HuH-7 (cell line): ENCODE results near the gene PTPRQ.

Source experiments
- DNase-seq: peaks from one replicate; pipeline ENCODE4 v3.0.0; 2011; ENCODE audit warnings: low spot score

Gene PTPRQ

DNA sequence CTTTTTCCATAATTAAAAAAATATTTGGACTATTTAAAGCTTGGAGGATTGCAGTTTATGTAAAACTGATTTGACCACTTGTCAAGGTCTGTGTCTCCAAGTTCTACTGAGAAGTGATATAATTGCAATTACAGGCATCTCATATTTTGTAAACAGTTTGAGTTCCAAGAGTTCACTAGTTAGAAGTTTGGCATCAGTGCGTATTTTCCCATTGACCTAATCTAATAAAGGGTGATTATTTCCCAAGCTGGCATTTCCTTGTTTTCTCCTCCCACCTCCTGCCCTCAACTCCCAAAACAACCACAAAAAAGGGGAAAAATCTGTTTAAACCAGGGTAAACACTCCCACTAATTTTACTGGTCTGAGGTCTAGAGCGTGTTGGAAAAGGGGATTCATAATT, 260.4 kb downstream of the PTPRQ start:
- DNase-seq: no peak

DNA sequence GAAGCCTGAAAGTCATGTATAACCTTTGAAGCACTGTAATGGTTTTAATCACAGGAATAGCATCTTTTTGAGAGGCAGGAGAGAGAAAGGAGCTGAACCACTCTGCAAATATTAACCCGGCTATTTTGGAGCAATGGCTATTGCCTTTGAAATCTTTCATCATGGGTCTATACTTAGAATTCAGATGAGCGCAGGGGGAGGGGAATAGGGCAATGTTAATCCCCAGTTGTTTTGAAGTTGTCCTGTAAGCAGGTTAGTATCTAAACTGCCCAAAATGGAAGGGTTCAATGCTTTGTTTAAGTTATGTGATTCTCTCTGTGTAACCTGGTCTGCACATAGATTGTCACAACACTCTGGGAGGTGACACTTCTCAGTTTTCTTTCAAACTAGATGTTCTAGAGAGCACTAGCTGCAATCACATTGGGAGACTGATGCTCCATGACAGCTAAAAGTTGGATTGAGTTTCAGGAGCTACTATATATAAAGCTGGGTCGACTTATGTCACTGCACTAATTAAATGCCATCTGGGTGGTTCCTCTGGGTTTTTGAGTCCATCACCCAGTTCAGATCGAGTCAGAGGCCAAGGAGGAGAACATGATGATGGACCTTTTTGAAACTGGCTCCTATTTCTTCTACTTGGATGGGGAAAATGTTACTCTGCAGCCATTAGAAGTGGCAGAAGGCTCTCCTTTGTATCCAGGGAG, 263.2 kb downstream of the PTPRQ start, which contains the start of gene MYF6:
Gene MYF6 (plus strand): TSS at position 509 of the 704 bp plus-strand sequence. CDS start 86 bp downstream, at position 595.
- no peak for DNase-seq

DNA sequence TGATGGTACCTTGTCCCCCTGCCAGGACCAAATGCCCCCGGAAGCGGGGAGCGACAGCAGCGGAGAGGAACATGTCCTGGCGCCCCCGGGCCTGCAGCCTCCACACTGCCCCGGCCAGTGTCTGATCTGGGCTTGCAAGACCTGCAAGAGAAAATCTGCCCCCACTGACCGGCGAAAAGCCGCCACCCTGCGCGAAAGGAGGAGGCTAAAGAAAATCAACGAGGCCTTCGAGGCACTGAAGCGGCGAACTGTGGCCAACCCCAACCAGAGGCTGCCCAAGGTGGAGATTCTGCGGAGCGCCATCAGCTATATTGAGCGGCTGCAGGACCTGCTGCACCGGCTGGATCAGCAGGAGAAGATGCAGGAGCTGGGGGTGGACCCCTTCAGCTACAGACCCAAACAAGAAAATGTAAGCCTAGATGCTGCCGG, 263.8 kb downstream of the PTPRQ start:
- DNase-seq: no peak

DNA sequence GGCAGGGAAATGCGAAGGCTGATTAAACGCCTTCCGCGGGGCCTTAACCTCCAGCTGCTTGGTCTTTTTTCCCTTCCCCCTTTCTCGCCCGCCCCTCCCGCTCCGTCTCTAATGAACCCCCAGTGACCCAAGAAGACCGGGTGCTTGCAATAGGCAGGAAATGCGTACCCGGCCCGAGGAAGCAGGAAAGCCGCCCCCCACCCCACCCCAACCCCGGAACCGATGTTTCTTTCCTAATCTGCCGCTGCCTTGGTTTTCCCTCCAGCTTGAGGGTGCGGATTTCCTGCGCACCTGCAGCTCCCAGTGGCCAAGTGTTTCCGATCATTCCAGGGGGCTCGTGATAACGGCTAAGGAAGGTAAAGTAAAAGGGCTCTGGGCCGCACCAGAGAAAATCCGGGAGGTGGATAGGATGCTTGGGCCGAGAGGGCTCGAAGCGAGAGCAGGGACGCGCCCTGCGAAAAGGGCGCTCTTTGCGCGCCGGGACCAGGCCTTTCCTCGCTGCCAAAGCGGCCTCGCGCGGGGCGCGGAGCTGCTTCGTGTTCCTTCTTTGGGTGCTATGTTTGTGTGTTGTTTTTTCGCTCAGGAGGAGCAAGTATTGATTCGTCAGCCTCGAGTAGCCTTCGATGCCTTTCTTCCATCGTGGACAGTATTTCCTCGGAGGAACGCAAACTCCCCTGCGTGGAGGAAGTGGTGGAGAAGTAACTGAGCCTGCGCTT, 264.4 kb downstream of the PTPRQ start:
- no peak for DNase-seq

DNA sequence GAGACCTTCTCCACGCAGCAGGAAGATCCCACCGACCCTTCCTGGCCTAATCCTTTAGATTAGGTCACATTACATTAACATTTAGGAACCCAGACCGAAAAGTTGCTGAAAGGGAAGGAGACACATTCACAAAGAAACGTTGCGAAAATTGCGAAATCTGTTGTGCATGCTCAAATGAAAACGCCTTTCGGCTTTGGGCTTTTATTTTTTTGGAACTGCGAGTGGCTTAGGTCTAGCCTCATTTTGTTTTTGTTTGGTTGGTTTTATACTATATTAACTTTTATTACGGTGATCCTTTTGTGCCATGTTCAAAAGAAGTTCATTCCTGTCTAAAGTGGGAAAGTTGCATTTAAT, 264.9 kb downstream of the PTPRQ start:
- no peak for DNase-seq

DNA sequence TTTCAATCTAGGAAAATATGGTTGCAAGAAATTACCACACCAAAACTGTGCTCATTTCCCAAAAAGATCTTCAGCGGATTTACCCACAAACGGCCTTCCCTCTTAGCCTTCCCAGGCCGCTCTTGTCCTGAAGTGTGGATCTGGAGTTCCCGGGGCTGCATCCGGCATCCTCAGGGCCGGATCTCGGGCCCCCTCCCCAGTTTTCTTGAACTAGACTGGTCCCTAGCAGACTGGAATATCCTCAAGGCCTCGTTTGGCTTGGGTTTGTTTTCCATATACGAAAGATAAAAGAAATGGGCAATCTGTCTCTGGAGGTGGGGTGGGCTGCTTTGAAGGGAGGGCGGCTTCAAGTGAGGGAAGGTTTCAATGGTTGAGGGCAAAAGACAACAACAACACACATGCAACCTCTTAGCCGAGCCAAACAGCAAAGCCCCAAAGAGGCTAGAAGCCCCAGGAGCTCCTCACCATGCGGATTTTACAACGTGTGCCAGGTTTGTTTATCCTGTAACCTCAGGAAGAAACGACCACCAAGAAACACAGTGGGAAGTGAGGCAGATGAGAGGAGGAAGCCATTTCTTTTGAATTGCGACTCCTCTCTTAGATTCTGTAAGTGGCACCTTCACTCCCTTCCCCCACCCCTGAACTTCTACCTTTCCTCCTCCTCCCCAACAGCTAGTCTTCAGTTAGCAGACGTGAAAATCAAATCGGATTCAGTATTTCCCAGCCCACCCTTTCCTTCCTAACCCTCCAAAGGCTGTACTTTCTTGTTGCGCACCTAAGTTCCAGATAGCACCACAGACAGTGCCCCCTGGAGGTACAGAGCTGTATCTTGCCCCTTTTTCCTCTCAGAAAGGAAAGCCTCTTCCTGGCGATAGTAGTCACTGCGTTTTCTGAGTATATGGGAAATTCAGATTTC, 266.0 kb downstream of the PTPRQ start:
- DNase-seq: peak; percentile 60

DNA sequence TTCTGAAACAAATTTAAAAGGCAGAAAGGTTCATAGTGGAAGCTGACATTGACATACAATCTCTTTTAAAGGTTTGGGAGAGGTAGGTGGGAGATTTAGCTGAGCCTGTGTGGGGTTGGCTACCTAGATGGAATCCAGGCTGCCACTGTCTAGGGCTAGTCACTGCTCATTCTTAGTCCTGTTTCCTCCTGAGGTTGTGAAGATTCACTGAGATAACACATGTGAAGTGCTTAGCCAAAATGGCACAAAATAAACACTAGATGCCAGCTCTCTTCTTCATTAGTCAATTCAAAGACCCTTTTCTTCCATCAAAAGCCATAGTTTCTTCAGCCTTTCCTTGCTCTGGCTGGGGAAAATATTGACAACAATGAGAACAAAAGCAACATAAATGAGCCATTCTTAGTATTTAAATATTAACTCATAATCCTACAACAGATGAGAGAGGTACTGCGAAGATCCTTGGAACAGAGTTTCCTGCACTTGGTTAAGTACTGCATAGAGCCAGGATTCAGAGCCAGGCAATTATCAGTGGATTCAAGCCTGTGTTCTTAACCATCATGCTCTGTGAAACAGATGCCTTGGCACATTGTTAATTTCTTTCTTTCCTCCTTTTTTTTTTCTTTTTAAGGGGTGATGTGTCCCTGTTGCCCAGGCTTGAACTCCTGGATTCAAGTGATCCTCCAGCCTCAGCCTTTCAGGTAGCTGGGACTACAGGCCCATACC, 266.9 kb downstream of the PTPRQ start:
- DNase-seq: no peak

DNA sequence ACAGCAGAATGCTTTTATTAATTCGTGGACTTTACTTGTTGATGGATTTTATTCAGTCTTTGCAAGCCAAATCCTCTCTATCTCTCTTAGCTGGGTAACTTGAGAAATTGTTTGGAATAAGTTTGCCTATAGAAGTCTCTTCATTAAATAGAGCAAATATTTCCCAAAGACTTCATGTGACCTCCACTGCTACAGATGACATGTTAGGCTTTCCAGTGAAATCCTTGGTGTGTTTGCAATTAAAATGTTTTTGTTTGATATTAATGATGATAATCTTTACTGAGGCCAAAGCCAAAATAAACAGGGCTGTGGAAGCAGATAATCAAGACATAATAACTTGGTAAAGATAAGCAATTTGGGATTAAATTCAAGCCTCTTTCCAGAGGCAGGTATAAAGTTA, 267.8 kb downstream of the PTPRQ start:
- no peak for DNase-seq

DNA sequence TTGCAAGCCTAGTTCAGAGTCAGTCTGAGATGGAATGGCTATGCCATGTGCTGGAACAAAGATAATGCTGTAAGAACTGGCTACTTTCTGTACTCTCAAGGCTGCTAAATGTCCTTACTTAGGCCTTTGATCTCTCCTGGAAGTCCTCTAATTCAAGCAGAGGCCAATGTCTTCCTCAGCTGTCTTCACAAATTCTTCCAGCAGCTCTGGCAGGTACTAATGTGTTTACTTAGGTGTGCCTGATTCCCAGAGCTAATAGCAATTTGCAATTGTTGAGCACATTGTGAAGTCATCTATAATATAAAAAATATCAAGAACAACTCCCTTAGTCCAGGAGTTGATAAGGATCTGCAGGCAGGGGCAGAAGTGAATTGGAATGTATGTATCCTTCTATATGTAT, 268.8 kb downstream of the PTPRQ start:
- DNase-seq: no peak

DNA sequence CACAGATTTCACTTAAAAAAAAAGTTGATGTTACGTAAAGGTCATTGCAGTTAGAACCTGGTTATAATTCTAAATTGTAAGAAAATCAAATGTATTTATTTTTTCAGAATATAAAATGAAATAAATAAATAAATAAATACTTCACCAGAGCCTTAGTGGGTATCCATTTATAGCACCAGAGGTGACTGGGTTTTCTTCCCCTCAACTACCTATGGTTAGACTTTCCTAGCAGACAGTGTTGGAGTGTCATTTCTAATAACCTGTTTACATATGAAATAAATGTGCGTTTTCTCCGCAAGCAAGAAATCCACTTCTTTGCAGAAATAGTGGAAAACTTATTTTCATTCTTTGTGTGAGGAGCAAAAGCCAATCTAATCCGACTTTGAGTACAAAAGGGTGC, 269.4 kb downstream of the PTPRQ start:
- DNase-seq: no peak

DNA sequence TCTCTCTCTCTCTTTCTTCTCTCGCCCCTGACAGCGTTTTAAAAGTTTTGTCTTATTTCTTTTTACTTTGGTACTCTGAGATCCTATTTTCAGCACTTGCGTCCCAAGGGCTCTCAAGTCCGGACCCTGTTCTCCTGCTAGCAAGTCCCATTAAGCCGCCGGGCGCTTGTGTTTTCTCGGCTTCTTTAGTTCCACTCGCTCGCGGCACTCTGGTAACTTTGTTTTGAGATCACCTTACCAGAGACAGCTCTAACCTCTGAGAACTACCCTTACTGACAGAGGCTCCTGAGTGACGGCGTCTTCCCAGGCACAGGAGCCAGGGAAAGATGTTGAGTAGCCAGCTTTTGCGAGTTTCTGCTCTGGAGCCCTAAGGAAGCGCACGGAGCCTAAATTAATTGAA, 270.0 kb downstream of the PTPRQ start:
- DNase-seq: no peak

DNA sequence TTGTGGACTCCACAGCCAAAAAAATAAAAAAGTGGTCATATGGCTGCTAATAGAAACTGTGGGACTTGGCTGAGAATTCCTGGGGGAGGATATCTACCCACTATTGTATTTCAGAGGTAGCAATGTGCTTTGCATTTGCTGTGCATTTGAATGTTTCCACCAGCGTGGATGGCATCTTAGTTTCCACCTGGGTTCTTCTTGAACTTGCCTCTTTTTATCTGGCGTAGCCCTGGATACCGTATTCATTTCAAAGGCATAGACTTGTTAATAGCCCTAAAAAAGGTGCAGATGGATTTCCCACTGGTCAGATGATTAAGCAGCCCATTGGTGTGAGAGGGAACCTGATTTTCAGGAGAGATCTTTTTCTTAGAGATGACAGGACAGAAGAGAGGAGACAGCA, 270.8 kb downstream of the PTPRQ start:
- no peak for DNase-seq

DNA sequence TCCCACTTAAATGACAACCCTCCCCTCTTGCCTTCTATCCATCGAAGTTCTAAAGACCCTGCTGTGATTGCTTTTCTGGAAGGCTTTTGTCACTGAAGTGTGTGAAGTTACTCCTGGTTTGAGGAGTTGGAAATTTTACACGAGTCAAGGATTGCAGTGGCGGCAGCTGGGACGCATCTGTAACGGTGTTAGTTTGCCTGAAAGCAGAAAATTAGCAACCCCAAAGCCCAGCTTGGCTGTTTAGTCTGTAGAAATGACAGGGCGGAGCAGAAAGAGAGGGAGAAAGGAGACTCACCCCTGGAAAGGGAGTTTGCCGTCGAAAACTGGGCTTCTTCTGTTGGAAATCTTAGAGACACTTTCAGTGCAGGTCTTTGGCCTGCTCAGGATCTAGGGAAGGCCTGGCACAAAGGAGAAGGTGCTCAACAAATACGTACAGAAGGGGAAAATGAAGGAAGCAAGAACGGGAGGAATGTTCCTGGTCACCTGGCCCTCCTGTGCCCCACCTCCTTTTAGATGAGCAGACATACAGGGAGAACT, 271.7 kb downstream of the PTPRQ start:
- no peak for DNase-seq

DNA sequence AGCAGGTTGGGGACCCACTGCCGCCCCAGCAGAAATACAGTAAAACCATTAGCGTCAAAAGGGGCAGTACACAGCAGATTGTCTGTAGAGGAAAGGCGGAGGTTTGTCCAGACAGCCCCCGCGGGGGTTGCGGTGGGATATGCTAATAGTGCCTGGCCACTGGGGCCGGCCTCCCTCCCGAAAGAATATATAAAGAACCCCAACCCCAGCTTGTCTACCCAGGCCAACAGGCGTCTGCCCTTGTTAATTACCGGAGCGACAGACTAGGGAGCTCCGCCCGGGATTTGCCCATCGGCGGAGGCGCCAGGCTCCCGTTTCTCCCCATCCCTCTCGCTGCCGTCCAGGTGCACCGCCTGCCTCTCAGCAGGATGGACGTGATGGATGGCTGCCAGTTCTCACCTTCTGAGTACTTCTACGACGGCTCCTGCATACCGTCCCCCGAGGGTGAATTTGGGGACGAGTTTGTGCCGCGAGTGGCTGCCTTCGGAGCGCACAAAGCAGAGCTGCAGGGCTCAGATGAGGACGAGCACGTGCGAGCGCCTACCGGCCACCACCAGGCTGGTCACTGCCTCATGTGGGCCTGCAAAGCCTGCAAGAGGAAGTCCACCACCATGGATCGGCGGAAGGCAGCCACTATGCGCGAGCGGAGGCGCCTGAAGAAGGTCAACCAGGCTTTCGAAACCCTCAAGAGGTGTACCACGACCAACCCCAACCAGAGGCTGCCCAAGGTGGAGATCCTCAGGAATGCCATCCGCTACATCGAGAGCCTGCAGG, 272.8 kb downstream of the PTPRQ start, which contains the start of gene MYF5:
Gene MYF5 (plus strand): TSS at position 217 of the 774 bp plus-strand sequence. CDS start 152 bp downstream, at position 369.
- no peak for DNase-seq

DNA sequence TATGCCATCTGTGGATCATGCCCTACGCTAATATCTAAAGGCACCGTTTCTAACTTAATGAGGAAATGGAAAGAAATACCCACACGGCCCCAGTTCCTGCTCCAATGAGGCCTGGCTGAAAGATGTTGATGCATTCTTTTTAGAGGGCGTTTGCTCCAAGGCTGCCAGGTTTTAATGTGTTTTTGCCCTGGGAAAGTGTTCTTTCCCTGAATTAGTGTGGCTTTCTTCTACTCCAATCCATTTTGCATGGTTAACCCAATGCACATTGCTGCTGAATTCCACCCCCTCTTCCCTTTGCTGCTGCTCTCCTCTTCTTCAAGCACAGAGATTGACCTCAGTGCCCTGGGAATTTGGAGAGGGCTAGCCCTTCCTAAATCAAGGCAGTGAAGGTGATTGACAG, 273.8 kb downstream of the PTPRQ start:
- DNase-seq: no peak

DNA sequence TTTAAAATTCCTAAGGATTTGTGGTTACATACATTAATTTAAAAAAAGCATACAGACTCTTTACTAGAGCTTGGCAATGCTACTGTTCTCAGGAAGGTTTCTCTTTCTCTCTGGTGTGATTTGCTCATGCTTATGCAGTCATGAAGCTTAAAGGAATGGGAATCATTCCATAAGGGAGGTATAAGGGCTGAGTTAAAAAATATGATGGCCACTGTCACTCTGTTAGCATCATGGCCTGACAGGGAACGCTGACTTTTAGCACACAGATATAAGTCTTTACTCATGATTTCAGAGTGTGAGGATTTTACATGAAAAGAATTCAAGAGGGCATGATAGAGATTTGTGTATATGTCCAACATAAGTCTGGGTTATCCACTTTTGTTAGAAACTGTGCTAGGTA, 276.5 kb downstream of the PTPRQ start:
- DNase-seq: no peak

DNA sequence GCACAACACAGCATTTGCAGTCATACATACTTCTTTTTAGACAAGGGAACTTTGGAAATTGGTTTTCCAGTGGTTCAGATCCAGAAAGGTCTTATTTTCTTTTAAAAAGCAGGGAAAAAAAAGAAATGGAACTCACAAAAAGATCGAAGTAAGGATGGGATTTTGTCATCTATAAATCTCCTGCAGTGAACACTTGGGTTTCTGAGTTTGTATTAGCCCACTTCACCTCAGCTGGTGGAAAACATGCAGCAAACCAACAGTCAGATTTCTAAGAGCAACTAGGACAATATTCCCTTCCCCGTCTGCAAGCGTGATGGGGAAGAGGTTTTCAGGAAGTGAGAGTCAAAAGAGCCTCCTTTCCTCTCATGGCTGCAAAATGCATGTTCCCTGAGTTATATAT, 277.3 kb downstream of the PTPRQ start:
- no peak for DNase-seq
